ENCODE results near the gene GPATCH1. TPM values are rescaled to one million over a fixed set of nuclear protein-coding genes. Genes with fewer than 3 reads are reported as not detected.

The GPATCH1 gene
- total and polyA plus RNA-seq, 9 of the 15 experiments (the other 6 are each of a cell fraction or from before 2014, with no cell fraction given) = 3.7 to 9.7 (median 7.7) TPM

GRCh38 chr19:33176670-33177416, 95.9 kb downstream of the GPATCH1 start (continued):
- TF ChIP-seq, protein P1, sequence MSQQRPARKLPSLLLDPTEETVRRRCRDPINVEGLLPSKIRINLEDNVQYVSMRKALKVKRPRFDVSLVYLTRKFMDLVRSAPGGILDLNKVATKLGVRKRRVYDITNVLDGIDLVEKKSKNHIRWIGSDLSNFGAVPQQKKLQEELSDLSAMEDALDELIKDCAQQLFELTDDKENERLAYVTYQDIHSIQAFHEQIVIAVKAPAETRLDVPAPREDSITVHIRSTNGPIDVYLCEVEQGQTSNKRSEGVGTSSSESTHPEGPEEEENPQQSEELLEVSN (IDR thresholded peaks at IDR 0.05; ENCODE audit: borderline replicate concordance in 1 of 2, extremely low read depth in 1 of 2, insufficient read depth in 1 of 2, insufficient read length in 1 of 2, low read depth in 1 of 2, low read length in 1 of 2, poor library complexity in 1 of 2, severe bottlenecking in 1 of 2) = peak in 1 of 2 experiments; percentile 13
- peak in 1 of 2 experiments; percentile 78; a peak in 1 of 4 replicates for TF ChIP-seq SIN3A (IDR thresholded peaks at IDR 0.05; ENCODE audit: borderline replicate concordance in 2 of 2, control insufficient read depth in 1 of 2, low read depth in 2 of 2, low read length in 2 of 2)
- TF ChIP-seq ZFP36 (IDR thresholded peaks at IDR 0.05; ENCODE audit: low read depth, low read length, partially characterized antibody) = peak; percentile 35
- TF ChIP-seq ZNF407 (IDR thresholded peaks at IDR 0.05; ENCODE audit: low read depth) = peak; percentile 86
- 0 out of 2 replicates have a peak, but pooled peaks have one; percentile 1 for TF ChIP-seq MAFK (IDR thresholded peaks at IDR 0.05; ENCODE audit: low read length)
- no peak for TF ChIP-seq SMAD2 (IDR thresholded peaks at IDR 0.05; ENCODE audit: low read depth, low read length)
- peak; percentile 69 for TF ChIP-seq BMI1 (IDR thresholded peaks at IDR 0.05; ENCODE audit: low read length)
- peak; percentile 76 for TF ChIP-seq FUS (optimal IDR thresholded peaks at IDR 0.05; ENCODE audit: low read depth, low read length)
- TF ChIP-seq, protein P2, sequence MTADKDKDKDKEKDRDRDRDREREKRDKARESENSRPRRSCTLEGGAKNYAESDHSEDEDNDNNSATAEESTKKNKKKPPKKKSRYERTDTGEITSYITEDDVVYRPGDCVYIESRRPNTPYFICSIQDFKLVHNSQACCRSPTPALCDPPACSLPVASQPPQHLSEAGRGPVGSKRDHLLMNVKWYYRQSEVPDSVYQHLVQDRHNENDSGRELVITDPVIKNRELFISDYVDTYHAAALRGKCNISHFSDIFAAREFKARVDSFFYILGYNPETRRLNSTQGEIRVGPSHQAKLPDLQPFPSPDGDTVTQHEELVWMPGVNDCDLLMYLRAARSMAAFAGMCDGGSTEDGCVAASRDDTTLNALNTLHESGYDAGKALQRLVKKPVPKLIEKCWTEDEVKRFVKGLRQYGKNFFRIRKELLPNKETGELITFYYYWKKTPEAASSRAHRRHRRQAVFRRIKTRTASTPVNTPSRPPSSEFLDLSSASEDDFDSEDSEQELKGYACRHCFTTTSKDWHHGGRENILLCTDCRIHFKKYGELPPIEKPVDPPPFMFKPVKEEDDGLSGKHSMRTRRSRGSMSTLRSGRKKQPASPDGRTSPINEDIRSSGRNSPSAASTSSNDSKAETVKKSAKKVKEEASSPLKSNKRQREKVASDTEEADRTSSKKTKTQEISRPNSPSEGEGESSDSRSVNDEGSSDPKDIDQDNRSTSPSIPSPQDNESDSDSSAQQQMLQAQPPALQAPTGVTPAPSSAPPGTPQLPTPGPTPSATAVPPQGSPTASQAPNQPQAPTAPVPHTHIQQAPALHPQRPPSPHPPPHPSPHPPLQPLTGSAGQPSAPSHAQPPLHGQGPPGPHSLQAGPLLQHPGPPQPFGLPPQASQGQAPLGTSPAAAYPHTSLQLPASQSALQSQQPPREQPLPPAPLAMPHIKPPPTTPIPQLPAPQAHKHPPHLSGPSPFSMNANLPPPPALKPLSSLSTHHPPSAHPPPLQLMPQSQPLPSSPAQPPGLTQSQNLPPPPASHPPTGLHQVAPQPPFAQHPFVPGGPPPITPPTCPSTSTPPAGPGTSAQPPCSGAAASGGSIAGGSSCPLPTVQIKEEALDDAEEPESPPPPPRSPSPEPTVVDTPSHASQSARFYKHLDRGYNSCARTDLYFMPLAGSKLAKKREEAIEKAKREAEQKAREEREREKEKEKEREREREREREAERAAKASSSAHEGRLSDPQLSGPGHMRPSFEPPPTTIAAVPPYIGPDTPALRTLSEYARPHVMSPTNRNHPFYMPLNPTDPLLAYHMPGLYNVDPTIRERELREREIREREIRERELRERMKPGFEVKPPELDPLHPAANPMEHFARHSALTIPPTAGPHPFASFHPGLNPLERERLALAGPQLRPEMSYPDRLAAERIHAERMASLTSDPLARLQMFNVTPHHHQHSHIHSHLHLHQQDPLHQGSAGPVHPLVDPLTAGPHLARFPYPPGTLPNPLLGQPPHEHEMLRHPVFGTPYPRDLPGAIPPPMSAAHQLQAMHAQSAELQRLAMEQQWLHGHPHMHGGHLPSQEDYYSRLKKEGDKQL (CRISPR knock-in tag; IDR thresholded peaks at IDR 0.05; ENCODE audit: borderline replicate concordance) = no peak
- TF ChIP-seq TEAD4 (IDR thresholded peaks at IDR 0.05; ENCODE audit: low read length) = peak; percentile 72
- no peak for TF ChIP-seq TEAD4 (CRISPR knock-in tag; IDR thresholded peaks at IDR 0.05; ENCODE audit: borderline replicate concordance)

Measured in K562 (cell line).